ENCODE data around the gene TPST1. TPM values are rescaled to one million over a fixed set of nuclear protein-coding genes. Genes with fewer than 3 reads are reported as not detected.

TPST1 gene
- total RNA-seq, 1 experiment from 2014 or later: 15.9 TPM

DNA sequence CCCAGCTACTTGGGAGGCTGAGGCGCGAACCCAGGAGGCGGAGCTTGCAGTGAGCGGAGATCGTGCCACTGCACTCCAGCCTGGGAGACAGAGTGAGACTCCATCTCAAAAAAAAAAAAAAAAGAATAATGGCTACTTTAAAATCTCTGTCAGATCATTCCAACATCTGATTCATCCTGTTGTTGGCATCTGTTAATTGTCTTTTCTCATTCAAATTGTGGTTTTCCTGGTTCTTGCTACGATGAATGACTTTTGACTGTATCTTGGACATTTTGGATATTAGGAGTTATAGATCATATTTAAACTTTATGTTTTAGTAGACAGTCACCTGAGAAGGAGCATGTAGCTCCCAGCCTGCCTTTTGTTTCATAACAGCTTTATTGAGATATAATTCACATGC, 8.5 kb downstream of the TPST1 start:
- Histone ChIP-seq H3K4me2 (ENCODE audit: insufficient read depth, insufficient read length, low read length) (no peak overlapping the region), H3K56ac (ENCODE audit: insufficient read length, low read depth, low read length) (no peak overlapping the region), H2AFZ (ENCODE audit: low read length) (no peak overlapping the region), H3K9ac (ENCODE audit: extremely low read depth, insufficient read length, low read length) (no peak overlapping the region), H3K4me1 (ENCODE audit: insufficient read depth, low read length) (no peaks in the 10 kb centered on the region), H3K27me3 (ENCODE audit: insufficient read depth, low read length) (no peaks in the 10 kb centered on the region), H4K20me1 (ENCODE audit: control insufficient read depth, insufficient read depth, insufficient read length) (no peaks in the 10 kb centered on the region), H3K4ac (ENCODE audit: low read depth, low read length) (no peak overlapping the region), H3K27ac (ENCODE audit: insufficient read length, low read depth, low read length) (no peak overlapping the region), H4K5ac (ENCODE audit: insufficient read length, low read depth, low read length) (no peak overlapping the region), H4K8ac (replicated peaks; ENCODE audit: insufficient read length, low read depth, low read length) (no peak overlapping the region), H2BK20ac (ENCODE audit: low read depth, low read length, poor library complexity, severe bottlenecking) (no peak overlapping the region), H2BK120ac (ENCODE audit: low read depth, low read length, poor library complexity, severe bottlenecking) (no peak overlapping the region), H2BK12ac (ENCODE audit: insufficient read length, low read depth, low read length) (no peak overlapping the region), H3K9me3 (ENCODE audit: control insufficient read depth, low read depth, low read length) (no peaks in the 10 kb centered on the region), H3T11ph (ENCODE audit: low read length) (no peak overlapping the region), H3K23ac (ENCODE audit: insufficient read length, low read depth, low read length) (no peak overlapping the region), H3K79me1 (ENCODE audit: insufficient read depth, low read depth, low read length, poor library complexity, severe bottlenecking) (no peaks in the 10 kb centered on the region), H3K18ac (ENCODE audit: insufficient read length, low read depth, low read length) (no peak overlapping the region), H3K14ac (ENCODE audit: insufficient read depth, low read length) (no peak overlapping the region), H2AK5ac (ENCODE audit: insufficient read length, low read length) (no peak overlapping the region), H4K91ac (ENCODE audit: insufficient read length, low read depth, low read length) (no peak overlapping the region), H3K23me2 (ENCODE audit: insufficient read length, low read depth, low read length, poor library complexity, severe bottlenecking) (no peaks in the 10 kb centered on the region), H3K79me2 (ENCODE audit: insufficient read depth, low read length) (no peaks in the 10 kb centered on the region), H2BK5ac (ENCODE audit: insufficient read length, low read length) (no peak overlapping the region), H2BK15ac (ENCODE audit: low read depth, low read length) (no peak overlapping the region)
- Mint-ChIP-seq H3K36me3 (ENCODE audit: insufficient read depth in 1 of 3, low read depth in 3 of 3) (peaks cover 0 to 7% (median 3%) of the 10 kb centered on the region in 3 experiments; a peak in 2 of 7 replicates), H3K27ac (no peak overlapping the region), H3K9me3 (no peaks in the 10 kb centered on the region), H3K27me3 (ENCODE audit: low read depth) (no peaks in the 10 kb centered on the region), H3K4me3 (no peak overlapping the region), H3K4me1 (no peaks in the 10 kb centered on the region)
- no CpG with 5 or more reads among the region's 6 CpGs for WGBS (ENCODE audit: extremely low coverage, insufficient read length, low lambda C conversion rate)
- no peak for DNase-seq
- TF ChIP-seq, protein P1, sequence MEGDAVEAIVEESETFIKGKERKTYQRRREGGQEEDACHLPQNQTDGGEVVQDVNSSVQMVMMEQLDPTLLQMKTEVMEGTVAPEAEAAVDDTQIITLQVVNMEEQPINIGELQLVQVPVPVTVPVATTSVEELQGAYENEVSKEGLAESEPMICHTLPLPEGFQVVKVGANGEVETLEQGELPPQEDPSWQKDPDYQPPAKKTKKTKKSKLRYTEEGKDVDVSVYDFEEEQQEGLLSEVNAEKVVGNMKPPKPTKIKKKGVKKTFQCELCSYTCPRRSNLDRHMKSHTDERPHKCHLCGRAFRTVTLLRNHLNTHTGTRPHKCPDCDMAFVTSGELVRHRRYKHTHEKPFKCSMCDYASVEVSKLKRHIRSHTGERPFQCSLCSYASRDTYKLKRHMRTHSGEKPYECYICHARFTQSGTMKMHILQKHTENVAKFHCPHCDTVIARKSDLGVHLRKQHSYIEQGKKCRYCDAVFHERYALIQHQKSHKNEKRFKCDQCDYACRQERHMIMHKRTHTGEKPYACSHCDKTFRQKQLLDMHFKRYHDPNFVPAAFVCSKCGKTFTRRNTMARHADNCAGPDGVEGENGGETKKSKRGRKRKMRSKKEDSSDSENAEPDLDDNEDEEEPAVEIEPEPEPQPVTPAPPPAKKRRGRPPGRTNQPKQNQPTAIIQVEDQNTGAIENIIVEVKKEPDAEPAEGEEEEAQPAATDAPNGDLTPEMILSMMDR (conservative IDR thresholded peaks at IDR 0.05): no peak
